ENCODE data around the gene CSRNP3.

CSRNP3 gene

DNA sequence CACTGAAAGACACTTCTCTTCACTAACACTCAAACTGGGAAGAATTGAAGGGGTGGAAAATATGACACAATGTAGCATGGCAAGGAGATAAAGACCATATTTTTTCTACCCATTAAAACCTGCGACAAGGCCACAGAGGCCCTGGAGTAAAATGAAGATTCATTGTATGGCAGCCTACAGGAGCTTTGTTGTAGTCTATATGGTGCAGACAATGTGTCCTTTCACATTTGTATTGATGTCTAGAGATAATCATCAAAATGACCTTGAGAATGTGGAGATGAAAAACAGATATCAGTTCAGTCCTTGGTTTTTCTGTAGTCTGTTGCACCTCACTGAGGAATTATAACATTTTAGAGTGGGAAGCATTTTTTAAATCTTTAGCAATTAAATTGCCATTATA is 80.1 kb downstream of the CSRNP3 start:
- TF ChIP-seq POLR2AphosphoS5 (IDR thresholded peaks at IDR 0.05; ENCODE audit: low read depth, low read length) (no peak), SPI1 (IDR thresholded peaks at IDR 0.05; ENCODE audit: low read depth, low read length) (no peak)
- DNase-seq (ENCODE audit: insufficient read length, low spot score) (no peak), FAIRE-seq (no peak)

- no peak for FAIRE-seq
- TF ChIP-seq TAF1 (IDR thresholded peaks at IDR 0.05; ENCODE audit: low read depth, low read length), result no peak
- DNase-seq (ENCODE audit: insufficient read length, low spot score), result no peak
Observed at GRCh38 chr2:165558832-165559231, 89.3 kb downstream of the CSRNP3 start.

DNA sequence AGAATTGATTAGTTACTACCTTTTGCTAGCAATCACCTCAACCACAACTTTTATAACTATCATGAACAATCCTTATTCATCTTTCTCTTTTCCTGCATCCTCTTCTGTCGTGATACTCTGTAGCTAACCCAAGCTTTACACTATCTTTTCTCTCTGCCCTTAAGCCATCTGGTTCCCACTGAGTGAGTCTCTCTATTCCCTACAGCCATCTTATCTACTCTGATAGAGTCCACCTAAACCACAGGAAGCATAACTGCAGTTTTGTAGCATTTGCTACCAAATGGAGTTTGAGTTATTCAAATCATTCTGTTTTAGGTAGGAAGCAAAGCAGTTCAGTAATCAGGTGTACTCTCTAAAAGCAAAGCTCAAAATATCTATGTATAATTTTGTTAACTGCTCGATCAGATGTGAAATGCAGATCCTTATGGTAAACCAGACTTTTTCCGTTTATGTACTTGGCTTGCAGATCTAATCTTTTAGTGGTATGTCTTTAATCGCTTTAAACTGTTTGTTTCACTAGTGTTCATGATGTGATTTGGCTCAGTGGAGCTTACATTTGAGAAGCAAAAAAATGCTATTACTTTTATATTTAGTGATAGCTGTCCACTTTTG is 91.0 kb downstream of the CSRNP3 start:
- no peak for TF ChIP-seq POU2F2 (IDR thresholded peaks at IDR 0.05; ENCODE audit: low read depth, low read length)
- no peak for TF ChIP-seq SPI1 (IDR thresholded peaks at IDR 0.05; ENCODE audit: low read depth, low read length)
- TF ChIP-seq TAF1 (IDR thresholded peaks at IDR 0.05; ENCODE audit: low read depth, low read length), result no peak
- no peak for TF ChIP-seq POLR2AphosphoS5 (IDR thresholded peaks at IDR 0.05; ENCODE audit: low read depth, low read length)
- TF ChIP-seq POLR2A (IDR thresholded peaks at IDR 0.05; ENCODE audit: low read depth, low read length), result no peak
- TF ChIP-seq PAX5 (IDR thresholded peaks at IDR 0.05; ENCODE audit: insufficient read depth, low read length, severe bottlenecking), result no peak
- FAIRE-seq, result no peak
- no peak for DNase-seq (ENCODE audit: insufficient read length, low spot score)

GRCh38 chr2:165561516-165561915 is 92.0 kb downstream of the CSRNP3 start:
- no peak for TF ChIP-seq SPI1 (IDR thresholded peaks at IDR 0.05; ENCODE audit: low read depth, low read length)
- TF ChIP-seq POLR2A (IDR thresholded peaks at IDR 0.05; ENCODE audit: low read depth, low read length), result no peak
- no peak for TF ChIP-seq TAF1 (IDR thresholded peaks at IDR 0.05; ENCODE audit: low read depth, low read length)
- no peak for TF ChIP-seq PAX5 (IDR thresholded peaks at IDR 0.05; ENCODE audit: insufficient read depth, low read length, severe bottlenecking)
- no peak for TF ChIP-seq POLR2AphosphoS5 (IDR thresholded peaks at IDR 0.05; ENCODE audit: low read depth, low read length)
- no peak for TF ChIP-seq POU2F2 (IDR thresholded peaks at IDR 0.05; ENCODE audit: low read depth, low read length)
- FAIRE-seq, result no peak
- DNase-seq (ENCODE audit: insufficient read length, low spot score), result no peak

- no peak for FAIRE-seq
- no peak for TF ChIP-seq TAF1 (IDR thresholded peaks at IDR 0.05; ENCODE audit: low read depth, low read length)
- TF ChIP-seq PAX5 (IDR thresholded peaks at IDR 0.05; ENCODE audit: insufficient read depth, low read length, severe bottlenecking), result no peak
- TF ChIP-seq POLR2AphosphoS5 (IDR thresholded peaks at IDR 0.05; ENCODE audit: low read depth, low read length), result no peak
- no peak for TF ChIP-seq POU2F2 (IDR thresholded peaks at IDR 0.05; ENCODE audit: low read depth, low read length)
- no peak for TF ChIP-seq POLR2A (IDR thresholded peaks at IDR 0.05; ENCODE audit: low read depth, low read length)
- no peak for TF ChIP-seq SPI1 (IDR thresholded peaks at IDR 0.05; ENCODE audit: low read depth, low read length)
- no peak for DNase-seq (ENCODE audit: insufficient read length, low spot score)
Observed at GRCh38 chr2:165562233-165562632, 92.7 kb downstream of the CSRNP3 start.

- FAIRE-seq (no peak), DNase-seq (ENCODE audit: insufficient read length, low spot score) (no peak)
- TF ChIP-seq SPI1 (IDR thresholded peaks at IDR 0.05; ENCODE audit: low read depth, low read length), result no peak
Observed at GRCh38 chr2:165563468-165564225, 94.1 kb downstream of the CSRNP3 start.

GRCh38 chr2:165566008-165566407 is 96.5 kb downstream of the CSRNP3 start:
- FAIRE-seq, result no peak
- TF ChIP-seq SPI1 (IDR thresholded peaks at IDR 0.05; ENCODE audit: low read depth, low read length), result no peak
- DNase-seq (ENCODE audit: insufficient read length, low spot score), result no peak

DNA sequence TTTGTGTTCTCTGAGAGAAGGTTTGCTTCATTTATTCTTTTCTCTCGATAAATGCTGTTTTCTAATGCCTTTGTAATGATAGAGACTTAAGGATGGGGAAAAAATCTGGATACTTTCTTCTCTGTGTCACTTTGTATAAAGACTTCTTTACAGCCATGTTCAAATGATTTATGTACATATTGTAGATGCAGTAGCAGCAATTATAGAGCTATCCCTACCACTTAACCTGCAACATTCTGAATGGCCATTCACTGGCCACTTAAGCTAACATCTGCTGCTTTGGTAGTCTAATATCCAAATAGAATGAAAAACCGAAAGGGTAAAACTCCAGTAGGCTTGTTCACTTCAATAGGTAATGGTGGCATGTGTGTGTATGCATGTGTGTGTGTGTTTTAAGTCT is 97.8 kb downstream of the CSRNP3 start:
- TF ChIP-seq PAX5 (IDR thresholded peaks at IDR 0.05; ENCODE audit: insufficient read depth, low read length, severe bottlenecking) (no peak), SPI1 (IDR thresholded peaks at IDR 0.05; ENCODE audit: low read depth, low read length) (no peak), POU2F2 (IDR thresholded peaks at IDR 0.05; ENCODE audit: low read depth, low read length) (no peak), POLR2AphosphoS5 (IDR thresholded peaks at IDR 0.05; ENCODE audit: low read depth, low read length) (no peak), POLR2A (IDR thresholded peaks at IDR 0.05; ENCODE audit: low read depth, low read length) (no peak), TAF1 (IDR thresholded peaks at IDR 0.05; ENCODE audit: low read depth, low read length) (no peak)
- FAIRE-seq (no peak), DNase-seq (ENCODE audit: insufficient read length, low spot score) (no peak)

GRCh38 chr2:165568361-165568760 is 98.9 kb downstream of the CSRNP3 start:
- DNase-seq (ENCODE audit: insufficient read length, low spot score) (no peak), FAIRE-seq (no peak)
- TF ChIP-seq POLR2AphosphoS5 (IDR thresholded peaks at IDR 0.05; ENCODE audit: low read depth, low read length) (no peak), POU2F2 (IDR thresholded peaks at IDR 0.05; ENCODE audit: low read depth, low read length) (no peak), PAX5 (IDR thresholded peaks at IDR 0.05; ENCODE audit: insufficient read depth, low read length, severe bottlenecking) (no peak), POLR2A (IDR thresholded peaks at IDR 0.05; ENCODE audit: low read depth, low read length) (no peak), SPI1 (IDR thresholded peaks at IDR 0.05; ENCODE audit: low read depth, low read length) (no peak), TAF1 (IDR thresholded peaks at IDR 0.05; ENCODE audit: low read depth, low read length) (no peak)

GRCh38 chr2:165571477-165571876 is 102.0 kb downstream of the CSRNP3 start:
- FAIRE-seq (no peak), DNase-seq (ENCODE audit: insufficient read length, low spot score) (no peak)
- no peak for TF ChIP-seq POLR2AphosphoS5 (IDR thresholded peaks at IDR 0.05; ENCODE audit: low read depth, low read length)
- TF ChIP-seq TAF1 (IDR thresholded peaks at IDR 0.05; ENCODE audit: low read depth, low read length), result no peak
- no peak for TF ChIP-seq POU2F2 (IDR thresholded peaks at IDR 0.05; ENCODE audit: low read depth, low read length)
- no peak for TF ChIP-seq SPI1 (IDR thresholded peaks at IDR 0.05; ENCODE audit: low read depth, low read length)
- TF ChIP-seq PAX5 (IDR thresholded peaks at IDR 0.05; ENCODE audit: insufficient read depth, low read length, severe bottlenecking), result no peak
- no peak for TF ChIP-seq POLR2A (IDR thresholded peaks at IDR 0.05; ENCODE audit: low read depth, low read length)

All from GM12891 (cell line).